ENCODE measurements around the gene LNP1.

- TF ChIP-seq CTCF (IDR thresholded peaks at IDR 0.05) (no peak), POLR2A (IDR thresholded peaks at IDR 0.05) (no peak), POLR2AphosphoS5 (IDR thresholded peaks at IDR 0.05) (no peak)
Measured at GRCh38 chr3:100448079-100448478, 46.7 kb downstream of the LNP1 start.
